NCI-H460 (cell line): Measurements from ENCODE around the gene PTPRG. TPM values are rescaled to one million over a fixed set of nuclear protein-coding genes. Genes with fewer than 3 reads are reported as not detected.
"Not testable (repeated sequence)": the region's sequence is repeated elsewhere in the genome, so short reads cannot be mapped to it uniquely, and the experiment has no call there.

Experiments used
- DNase-seq: peaks from one replicate; pipeline ENCODE4 v3.0.0-alpha.2; 2016; ENCODE audit warnings: low read depth; ENCODE audit errors: extremely low read depth
- polyA plus RNA-seq: library from polyadenylated mRNA; depleted of rRNA; stranded (reverse); fragments of >200 nt; gene quantifications from 2 replicates; pipeline ENCODE4 v1.2.3, GENCODE V29; 2014; cell fraction: nucleus; rRNA removed
- total RNA-seq: library from RNA; depleted of rRNA; stranded (reverse); fragments of >200 nt; shearing (Covaris generic); gene quantifications from 2 replicates; pipeline ENCODE4 v1.2.3, GENCODE V29; 2014; rRNA removed

PTPRG gene
- 24.9 and 25.5 TPM in 2 replicates for total RNA-seq
- 5.9 and 12.3 TPM in 2 replicates for polyA plus RNA-seq

DNA sequence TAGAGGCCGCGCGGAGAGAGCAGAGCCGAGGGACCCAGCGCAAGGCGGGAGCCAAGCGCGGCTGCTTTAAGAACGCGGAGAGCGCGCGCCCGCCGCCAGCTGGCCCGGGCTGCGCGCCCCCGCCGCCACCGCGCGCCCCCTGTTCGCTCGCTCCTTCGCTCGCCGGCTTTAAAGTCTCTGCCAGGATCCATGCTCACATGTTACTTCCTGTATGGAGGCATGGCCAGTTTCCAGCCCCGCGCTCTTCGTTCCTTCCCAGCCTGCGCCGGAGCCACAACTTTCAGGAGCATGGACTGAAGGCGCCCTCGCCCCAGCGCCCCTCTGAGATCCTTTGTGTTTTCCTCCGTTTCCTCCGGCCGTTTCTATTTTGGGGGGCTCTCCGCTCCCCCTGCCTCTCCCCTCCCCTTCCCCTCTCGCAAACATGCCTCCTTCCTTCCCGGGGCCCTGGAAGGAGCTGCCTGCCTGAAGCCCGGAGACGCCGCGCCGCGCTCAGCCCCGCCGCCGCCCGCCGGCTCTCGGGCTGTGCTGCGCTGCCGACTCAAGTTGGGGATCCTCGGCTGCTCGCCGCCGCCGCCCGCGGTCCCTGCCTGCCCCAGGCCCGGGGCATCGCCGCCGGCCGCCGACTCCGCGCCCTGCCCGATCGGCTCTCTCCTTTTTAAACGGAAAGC, at the start of gene PTPRG:
PTPRG (plus strand) TSS at position 198 of the 668 bp plus-strand sequence. CDS start 717 bp downstream, outside the sequence.
- DNase-seq: peak; percentile 79

DNA sequence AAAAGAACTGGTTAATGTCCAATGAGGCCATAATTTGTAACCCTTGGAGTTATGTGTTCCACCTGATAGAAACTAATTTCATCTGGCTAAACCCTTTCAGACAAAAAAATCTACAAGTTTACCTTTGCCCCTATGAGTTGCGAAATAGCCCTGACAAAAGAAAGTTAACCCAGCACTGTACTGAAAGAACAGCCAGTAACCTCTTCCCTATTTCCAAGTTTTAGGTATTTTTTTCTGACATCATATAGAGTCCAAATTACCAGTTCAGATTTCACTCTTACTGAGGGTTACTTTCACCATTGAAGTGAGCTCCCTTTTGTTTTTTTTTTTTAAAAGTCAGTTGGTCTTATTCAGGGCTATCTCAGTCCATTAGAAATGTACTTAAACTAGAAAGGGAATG, 42.8 kb upstream of the PTPRG start:
- DNase-seq: no peak

DNA sequence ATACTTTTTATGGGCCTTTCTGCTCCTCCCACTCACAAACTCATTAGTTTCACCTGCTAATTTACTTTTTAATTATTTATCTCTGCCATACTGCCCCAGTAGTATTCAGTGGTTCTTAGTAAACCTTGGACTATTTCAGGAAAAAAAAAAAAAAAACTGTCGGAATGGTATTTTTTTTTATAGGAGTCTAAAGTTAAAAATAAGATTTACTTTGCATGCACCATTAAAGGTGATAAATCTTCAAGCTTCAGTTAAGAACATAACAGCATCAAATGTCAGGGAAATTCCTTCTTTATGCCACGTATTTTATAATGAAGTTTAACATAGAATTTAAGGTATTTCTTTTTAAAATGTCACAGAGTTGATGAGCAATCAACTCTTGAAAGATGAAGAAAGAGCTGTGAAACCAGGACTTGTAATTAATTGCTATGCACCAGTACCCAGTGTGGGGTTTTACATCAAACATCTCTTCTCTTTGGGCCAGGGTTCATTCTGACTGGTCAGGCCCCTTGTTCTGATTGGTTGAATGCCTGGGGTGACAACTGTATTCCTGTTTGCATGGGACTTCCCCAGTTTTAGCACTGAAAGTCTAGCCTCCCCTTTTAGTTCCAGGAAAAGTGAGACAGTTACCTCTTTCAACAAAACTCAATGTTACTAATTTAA, 40.3 kb upstream of the PTPRG start:
- no peak for DNase-seq

DNA sequence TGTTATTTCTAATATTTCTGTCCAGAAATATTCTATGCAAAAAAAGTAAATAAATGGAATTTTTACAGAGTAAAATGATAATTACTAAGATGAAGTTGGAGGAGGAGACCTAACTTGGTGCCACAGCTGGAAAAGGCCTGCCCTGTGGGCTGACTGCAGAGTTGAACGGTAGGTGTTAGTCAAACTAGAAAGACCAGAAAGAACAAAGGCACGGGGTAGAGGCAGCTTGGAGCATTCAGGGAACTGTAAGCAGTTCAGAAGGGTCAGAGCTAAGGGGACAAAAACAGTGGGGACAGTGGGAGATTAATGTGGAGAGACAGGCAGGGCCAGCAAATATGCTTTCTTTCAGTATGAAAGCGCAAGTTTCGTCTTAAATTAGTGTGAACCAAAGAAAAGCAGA, 39.3 kb upstream of the PTPRG start:
- no peak for DNase-seq

DNA sequence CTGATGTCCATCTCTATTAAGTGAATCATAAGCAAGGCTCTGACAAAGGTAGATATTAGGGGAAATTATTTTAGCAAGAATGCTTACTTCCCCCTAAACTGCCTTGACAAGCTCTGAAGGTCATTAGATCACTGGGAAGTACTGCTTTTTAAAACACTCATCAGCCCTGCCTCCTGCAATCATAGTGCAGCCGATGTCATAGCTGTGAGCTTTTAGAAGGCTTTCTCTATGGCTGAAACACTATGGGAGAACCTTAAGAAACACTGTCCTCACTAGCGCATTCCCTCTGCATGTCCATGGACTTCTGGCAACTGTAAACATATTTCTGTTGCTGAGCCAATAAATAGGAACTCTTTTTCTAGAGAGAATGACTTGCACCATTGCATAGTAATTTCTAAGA, 38.7 kb upstream of the PTPRG start:
- DNase-seq: no peak

DNA sequence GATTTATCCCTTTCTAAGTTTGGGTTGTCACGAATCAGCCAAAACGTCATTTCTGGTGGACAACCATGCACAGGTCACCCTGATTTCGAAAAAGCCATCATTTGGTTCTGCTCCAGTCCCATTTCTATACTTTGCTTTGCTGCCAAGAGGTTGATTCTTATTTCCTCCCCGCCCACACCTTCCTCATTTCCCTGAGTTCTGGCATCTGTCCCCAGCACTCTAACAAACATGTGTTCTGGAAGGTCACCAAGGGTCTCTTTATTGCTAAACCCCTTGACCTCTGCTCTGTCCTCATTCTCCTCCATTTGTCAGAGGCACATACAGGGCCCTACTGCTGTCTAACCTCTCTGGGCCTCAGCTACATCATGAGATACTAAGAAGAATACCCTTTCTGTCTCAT, 36.4 kb upstream of the PTPRG start:
- DNase-seq: no peak

DNA sequence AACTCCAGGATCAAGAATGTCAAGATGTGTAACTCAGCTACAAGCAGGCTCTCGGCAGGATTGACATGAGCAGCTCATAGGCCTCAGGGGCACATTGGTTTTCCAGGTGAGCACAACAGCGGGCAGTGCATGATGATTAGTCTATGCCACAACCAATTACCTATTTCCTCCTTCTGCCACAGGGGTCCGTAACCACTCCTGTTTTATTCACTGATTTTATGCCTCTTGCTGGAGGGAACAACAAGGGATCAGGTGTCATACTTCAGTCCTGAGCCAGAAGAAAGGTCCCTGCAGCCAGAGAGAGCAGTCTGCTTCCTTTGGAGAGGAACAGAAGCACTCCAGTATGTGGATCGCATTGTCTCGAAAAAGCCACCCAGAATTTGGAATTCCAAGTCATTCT, 35.1 kb upstream of the PTPRG start:
- no peak for DNase-seq

DNA sequence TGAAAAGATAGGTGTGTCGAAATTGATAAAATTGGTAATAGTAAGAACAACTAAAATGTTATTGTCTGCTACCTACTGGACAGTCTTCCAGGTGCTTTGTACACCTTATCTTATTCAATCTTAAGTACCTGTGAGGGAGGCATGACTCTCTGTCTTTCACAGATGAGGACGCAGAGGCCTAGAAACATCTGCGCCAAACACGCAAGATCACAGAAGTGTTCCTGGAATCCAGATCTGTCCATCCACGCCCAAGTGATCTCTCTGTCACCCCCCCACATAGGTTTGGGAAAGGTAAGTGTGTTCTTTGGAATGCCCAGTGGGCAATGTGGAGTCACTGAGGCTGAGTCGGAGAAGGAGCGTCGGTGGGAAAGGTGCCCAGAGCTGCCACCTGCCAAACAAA, 34.4 kb upstream of the PTPRG start:
- no peak for DNase-seq

DNA sequence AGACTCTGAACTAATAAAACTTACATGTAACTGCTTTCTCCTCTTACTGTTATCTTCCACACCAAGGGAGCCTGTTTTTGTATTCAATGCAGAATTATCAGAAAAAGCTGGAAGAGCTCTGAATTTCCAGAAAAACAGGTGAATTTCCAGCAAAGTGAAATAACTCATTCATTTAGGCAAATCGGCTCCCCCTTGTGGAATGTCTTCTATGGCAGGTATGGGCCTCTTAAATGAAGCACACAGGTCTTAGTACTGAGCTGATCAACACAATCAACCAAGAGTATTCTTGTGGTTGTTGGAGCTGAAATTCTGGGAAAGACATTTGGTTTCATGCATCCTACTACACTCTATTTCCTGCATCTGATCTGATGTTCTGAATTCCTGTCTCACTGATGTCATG, 31.0 kb upstream of the PTPRG start:
- peak; percentile 11 for DNase-seq

DNA sequence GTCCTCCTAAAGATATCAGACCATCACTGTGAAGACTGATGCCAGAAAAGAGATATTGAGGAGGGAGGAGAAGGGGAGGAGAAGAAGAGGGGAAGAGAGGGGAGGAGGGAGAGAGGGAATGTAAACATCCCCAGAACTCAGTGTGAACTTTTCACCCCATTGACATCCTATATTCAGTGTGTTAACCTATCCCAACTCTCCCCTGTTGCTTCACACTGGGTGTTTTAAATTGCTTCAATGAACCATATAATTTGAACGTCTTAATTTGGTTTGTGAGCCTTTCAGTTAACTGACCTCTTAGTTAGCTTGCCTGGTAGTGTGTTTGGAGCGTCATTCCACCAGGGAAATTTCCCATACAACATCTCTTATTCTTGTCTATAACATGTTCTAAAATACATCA, 29.8 kb upstream of the PTPRG start:
- DNase-seq: no peak

DNA sequence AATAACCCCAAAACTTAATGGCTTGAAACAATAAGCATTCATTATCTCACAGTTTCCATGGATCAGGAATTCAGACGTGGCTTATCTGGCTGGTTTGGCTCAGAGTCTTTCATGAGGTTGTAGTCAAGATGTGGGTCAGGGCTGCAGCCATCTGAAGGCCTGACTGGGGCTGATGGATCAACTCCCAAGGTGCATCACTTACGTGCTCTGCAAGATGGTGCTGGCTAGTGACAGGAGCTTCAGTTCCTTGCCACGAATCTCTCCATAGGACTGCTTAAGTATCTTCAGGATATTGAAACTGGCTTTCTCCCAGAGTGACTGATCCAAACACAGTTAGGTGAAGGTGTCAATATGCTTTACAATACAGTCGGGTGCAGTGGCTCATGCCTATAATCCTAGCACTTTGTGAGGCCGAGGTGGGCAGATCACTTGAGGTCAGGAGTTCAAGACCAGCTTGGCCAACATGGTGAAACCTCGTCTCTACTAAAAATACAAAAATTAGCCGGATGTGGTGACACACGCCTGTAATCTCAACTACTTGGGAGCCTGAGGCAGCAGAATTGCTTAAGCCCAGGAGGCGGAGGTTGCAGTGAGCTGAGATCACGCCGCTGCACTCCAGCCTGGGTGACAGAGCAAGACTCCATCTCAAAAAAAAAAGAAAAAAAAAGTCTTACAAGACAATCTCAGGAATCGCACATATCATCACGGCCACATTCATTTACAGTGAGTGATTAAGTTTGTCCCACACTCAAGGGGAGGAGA, 28.5 kb upstream of the PTPRG start:
- no peak for DNase-seq

DNA sequence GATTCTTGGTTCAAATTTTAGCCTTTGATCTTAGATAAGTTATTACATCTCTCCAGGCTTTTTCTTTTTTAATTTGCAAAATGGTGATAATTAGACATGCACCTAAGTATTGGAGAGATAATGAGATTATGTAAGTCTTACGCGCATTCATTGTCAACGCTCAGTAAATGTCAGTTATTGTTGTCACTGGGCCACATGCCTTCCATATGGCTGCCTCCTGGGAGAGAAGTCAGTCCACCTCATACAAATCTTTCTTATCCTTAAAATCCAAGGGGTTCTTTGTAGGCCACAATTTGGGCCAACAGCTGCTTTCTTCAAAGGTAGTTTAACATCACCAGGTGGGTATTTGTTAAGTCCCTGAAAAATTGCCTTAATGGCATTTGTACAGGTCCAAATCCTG, 25.5 kb upstream of the PTPRG start:
- no peak for DNase-seq

DNA sequence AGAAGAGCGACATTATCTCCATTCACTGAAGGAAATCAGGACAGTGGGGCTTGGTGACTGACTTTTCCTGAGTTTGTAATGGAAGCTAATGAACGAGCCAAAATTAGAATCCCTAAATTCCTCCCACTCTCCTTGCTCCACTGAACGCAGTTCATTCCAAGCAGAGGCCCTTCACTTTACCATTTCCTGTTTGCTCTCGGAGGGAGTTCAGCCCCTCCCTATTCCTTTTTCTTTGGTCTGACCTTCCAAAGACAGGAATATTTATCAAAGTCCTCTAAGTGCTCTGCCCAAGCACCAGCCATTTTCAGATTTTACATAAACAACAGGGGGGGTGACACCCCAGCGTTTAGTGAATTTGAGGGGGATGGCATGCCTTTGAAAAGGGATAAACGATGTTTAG, 24.0 kb upstream of the PTPRG start:
- no peak for DNase-seq

DNA sequence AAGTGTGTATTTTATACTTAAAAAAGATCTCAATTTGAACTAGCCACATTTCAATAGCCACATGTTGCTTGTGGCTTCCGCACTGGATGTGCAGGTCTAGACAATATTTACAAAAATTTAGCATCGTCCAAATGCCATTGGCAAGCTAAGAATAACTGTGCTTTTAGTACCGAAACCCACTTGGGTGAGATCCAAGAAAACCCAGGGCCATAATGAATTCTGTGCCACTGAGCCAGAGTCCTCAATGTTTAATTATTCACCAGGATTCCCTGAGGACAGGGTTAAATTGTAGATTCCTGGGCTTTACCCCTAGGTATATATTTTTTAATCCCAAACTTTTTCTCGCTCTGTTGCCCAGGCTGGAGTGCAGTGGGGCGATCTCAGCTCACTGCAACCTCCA, 22.9 kb upstream of the PTPRG start:
- no peak for DNase-seq

DNA sequence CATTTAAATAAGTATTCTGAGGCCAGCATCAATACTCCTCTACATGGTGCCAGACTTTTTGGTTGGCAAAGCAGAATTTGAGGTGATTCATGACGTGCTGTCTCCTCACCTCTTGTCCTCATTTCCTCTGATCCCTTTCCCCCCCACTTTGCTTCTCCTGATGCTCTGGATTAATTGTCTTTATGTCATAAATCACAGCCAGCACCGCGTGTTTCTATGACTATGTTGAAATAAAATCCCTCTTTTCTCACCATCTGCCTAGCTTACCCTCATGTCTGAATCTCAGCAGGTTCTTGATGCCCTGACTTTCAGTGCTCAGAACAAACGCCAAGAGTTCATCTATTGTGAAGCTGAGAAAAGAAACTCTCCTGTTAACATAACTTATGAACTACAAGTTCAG, 19.7 kb upstream of the PTPRG start:
- DNase-seq: no peak

DNA sequence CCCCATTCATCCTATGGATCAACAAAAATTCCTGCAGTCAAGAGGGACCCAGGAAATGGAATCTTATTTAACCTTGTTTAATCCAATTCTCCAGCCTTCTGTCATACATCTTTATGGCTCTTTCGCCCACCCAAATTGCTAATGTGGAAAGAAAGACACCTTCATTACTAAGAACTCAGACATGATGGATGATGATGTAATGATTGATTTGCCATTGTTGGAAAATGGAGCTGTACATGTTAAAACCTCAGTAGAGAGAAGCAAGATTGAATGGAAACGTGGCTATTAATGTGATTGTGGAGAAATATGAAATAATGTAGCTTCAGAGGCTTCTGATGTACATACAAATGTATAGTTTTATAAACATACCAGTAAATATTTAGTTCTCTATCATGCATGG, 15.7 kb upstream of the PTPRG start:
- DNase-seq: no peak

DNA sequence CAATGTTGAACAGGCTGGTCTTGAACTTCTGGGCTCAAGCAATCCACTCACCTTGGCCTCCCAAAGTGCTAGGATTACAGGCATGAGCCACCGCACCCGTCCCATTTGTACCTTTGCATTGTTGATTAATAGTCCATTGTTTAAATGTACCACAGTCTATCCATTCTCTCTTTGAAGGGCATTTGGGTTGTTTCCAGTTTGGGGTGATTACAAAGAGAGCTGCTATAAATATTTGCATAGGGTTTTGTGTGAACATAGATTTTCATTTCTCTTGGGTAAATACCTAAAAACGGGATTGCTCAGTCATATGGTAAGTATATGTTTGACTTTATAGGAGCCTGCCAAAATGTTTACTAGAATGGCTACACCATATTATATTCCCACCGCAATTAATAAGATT, 13.7 kb upstream of the PTPRG start:
- DNase-seq: no peak

DNA sequence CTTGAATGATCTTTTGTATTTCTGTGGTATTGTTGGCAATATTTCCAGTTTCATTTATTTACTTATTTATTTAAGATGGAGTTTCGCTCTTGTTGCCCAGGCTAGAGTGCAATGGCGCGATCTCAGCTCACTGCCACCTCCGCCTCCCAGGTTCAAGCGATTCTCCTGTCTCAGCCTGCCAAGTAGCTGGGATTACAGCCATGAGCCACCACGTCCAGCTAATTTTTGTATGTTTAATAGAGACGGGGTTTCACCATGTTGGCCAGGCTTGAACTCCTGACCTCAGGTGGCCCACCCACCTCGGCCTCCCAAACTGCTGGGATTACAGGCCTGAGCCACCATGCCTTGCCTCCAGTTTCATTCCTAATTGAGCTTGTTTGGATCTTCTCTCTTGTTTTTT, 8.7 kb upstream of the PTPRG start:
- not testable (repeated sequence) for DNase-seq

DNA sequence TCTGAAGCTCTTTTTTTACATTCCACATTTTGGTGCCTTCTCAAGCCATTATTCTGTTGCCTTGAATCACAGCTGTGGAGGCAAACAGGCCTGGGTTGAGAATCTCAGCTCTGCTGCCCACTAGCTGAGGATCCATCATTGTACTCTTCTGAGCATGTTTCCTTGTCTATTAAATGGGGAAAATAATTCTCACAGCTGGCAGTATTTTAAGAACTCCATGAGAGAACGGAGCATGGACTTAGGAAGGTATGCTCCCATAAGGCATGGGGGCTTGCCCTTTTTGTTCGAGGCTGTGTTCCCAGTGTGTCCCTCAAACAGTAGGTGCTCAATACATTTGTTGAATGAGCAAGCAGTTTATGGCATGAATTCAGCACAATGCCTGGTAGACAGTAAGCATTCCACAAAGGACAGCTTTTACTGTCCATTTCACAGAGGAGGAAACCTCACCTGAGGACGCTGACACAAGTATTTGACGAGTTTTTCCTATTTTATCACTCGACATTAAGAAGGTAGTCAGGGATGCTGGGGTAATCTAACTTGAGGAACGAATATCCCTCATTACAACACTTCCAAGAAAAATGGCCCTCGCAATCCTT, 2.1 kb upstream of the PTPRG start:
- DNase-seq: no peak

DNA sequence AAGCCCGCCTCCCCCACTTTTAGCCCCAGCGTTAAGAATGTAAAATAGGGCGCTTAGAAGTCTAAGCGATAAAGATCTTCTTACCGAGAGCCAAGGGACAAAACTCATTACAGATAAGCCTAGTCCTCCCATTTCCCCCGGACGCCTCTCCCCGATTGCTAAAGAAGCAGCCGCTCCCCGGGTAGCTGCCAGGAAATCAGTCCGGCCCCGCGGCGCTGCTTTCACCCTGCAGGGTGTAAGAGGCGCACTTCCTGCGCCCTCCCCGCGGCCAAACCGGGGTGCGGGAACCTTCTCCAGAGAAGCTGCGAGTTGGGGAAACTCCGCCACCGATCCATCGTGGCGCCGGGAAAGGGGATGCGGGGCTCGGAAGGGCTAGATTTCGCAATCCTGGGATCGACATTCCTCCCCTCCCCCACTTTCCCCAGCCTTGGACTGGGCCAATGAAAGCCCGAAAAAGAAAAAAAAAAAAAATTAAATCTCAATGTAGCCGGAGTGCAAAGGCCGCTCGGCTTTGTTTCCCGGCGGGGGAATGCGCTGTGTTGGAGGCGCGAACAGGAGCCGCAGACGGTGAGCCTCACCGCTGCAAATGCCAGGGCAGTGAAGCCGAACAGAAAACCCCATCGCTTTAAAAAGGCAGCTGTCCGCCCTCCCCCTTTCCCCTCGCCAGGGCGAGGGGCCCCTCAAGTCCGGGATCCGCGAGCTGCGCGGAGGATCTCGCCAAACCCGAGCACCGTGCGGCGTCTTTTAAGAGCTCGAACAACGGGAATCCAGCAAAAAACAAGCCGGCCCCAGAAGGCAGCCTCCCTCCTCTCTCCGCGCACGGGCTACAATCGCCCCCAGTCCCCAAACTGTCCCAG, 626 bp upstream of the PTPRG start:
- DNase-seq: peak; percentile 57
